Activated CD4-positive, CD25-positive, alpha-beta regulatory T cell treated with anti-CD3 and anti-CD28 coated beads, Interleukin-2, amount 50 U/mL, for 72 hours (primary cell): Measurements from ENCODE around the gene UTS2R.
A peak's percentile ranks its signal among the peaks of the same experiment; 100 is the strongest.

ENCODE experiments used
- DNase-seq: peaks from one replicate; pipeline ENCODE4 v3.0.0; 2021

Gene UTS2R

DNA sequence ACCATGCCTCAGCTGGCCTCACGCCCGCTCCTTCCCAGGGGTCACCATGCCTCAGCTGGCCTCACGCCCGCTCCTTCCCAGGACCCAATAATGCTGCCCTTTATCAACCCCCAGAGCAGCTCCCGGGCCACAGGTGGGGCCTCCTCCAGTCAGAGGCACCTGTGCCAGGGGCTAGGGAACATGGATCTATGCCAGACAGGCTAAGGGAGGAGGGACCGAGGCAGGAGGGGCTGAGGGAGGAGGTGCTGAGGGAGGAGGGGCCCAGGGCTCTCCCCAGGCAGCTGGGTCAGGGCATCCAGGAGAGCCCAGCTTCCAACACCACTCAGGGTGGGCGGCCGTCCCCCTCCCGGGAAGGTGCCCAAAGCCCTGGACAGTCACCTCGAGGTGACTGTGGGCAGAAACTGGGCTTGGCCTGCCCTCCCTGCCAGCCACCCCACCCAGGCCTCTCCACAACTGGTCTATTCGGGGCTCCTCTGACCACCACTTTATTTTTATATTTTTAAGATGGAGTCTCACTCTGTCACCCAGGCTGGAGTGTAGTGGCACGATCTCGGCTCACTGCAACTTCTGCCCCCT is 19.4 kb downstream of the UTS2R start:
- no peak for DNase-seq

DNA sequence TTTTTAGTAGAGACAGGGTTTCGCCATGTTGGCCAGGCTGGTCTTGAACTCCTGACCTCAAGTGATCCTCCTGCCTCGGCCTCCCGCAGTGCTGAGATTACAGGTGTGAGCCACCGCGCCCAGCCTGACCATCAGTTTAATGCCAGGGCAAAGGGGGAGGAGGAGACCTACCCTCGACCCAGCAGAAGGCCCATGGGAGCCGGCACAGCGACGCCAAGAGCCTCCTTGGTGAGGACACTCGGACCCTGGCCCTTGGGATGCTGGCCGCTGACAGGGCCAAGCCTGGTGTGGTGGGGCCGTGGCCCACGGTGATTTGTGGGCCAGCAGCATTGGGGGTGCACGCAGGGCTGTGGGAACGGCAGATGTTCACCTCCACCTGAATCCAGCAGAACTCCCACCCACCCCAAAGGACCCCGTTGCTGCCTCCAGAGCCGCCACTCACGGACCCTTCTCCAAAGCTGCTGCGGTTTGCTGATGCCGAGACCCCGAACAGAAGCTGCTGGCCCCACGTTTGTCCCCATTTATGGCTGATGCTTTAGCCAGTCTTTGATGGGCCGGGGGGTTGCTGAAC is 20.0 kb downstream of the UTS2R start:
- DNase-seq, result no peak

GRCh38 chr17:82392209-82392920 is 20.8 kb downstream of the UTS2R start:
- DNase-seq, result no peak

DNA sequence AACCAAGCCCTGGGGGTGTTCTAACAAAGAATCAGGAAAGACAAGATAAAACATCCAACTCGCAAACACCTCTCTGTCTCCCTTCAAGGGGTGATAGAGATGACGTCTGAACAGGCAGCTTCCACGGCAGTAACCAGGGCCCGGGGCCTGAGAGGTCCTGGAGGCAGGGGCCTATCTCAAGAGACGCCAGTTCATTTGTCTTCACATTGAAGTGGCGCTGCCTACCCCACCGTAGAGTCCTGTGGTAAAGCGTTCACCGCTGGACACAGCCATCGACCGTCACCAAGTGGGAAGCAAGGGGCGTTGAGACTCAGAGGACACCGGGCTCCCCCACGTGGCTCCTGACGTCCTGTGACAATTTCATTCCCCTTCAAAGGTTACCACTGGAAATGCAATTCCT is 21.4 kb downstream of the UTS2R start:
- no peak for DNase-seq

DNA sequence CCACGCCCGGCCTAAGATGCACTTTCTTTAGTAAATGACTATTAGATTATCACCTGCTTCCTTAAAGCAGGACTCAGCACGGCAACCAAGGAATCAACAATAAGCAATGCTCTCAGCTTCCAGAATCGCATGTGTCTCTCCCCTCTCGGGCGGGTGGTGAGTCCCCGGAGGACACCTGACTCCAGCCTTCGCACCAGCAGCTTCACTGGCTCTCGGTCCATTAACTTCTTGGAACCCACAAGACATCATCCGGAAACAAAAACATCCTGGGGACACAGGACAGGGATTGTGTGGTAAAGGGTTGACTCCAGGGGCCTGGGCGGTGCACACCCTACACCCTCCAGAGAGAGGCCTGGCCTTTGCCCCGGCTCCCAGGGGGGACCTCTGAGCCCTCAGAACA is 22.7 kb downstream of the UTS2R start:
- DNase-seq, result no peak

DNA sequence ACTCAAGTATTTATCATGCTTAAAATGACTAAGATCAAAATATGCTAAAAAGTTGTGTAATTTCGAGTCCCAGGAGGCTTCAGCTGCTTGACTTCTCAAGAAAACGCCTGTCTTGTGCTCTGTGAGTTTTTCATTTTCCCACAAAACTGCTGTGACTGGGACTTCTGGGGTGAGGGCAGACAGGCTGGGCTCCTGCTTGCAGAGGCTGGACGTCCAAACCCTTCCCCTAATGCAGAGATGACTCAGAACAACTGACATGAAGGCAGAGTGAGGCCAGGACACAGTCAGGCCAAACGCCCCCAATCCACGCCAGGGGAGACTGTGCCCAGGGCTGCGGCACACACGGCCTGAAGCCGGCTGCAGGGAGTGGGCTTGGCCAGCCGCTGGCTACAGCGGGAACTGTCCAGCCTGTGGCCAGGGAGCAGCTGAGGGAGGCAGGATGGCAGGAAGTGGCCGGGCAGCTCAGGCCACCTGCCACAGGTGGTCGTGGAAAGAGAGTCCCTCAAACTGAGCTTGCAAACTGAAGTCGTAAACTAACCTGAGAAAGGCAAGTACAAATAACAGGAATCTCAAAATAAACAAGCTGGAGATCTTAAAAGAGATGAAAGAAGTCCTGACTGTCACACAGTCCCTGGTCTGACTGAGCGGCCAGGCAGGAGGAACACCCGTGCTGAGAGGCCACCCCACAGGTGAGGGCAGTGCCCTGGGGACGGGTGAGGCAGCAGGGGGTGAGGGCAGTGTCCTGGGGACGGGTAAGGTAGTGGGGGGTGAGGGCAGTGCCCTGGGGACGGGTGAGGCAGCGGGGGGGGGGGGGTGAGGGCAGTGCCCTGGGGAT is 25.3 kb downstream of the UTS2R start:
- DNase-seq, result no peak

DNA sequence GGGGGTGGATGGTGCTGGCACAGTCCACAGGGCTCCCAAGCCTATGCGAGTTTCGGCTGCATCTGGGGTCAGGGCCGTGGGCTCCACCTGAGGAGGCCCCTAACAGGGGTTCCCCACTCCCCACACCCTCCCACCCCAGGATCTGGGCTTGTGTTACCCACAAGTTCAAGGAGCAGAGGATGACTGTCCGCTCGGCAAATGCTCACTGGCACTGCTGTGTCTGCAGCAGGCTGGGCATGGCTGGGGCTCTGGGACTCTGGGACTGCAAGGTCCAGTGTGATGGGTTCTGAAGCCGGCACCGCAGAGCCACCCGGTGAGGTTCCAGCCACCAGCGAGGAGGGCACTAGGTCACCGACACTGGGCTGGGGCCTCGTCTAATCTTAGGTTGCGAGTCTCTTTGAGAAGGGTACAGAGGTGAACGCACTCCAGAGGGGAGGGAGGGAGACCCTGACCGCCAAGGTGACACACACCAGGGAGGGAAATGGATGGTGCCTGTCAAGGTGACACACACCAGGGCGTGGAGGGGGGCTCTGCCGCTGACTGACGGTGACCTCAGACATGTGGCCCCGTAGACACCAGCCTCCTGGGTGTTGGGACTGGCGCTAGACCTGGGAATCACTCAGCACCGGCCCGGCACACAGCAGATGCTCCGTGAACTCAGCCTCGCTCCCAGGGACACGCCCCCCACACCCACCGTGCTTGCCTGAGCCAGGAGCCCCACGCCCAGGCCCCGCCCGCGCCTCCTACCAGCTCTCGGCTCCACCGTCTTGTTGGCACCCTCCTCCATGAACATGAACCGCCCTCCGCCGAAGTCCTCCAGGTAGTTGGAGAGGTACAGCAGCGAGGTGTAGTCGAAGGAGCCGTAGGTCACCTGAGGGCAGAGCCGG is 26.1 kb downstream of the UTS2R start:
- DNase-seq, result no peak

GRCh38 chr17:82399041-82399441 is 27.5 kb downstream of the UTS2R start:
- no peak for DNase-seq

DNA sequence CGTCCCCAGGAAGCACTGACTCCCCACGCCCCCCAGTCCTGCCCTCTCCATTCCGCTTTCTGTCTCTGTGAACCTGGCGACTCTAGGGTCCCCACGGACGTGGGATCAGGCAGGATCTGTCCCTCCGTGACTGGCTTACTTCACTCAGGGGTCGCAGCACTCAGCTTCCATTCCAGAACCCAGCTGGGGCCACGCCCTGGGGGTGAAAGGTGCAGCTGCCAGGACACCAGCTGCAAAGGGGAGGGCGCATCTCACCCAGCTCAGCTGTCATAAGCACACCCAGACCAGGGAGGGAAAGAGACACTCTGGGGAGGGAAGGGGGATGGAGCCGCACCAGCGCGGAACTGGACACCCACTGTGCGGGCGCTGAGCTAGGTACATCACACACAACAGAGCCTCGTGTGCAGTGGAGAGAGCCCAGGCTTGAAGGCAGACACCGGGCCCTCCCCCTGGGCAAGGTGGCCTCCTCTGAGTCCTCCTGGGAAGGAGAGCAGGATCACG is 28.1 kb downstream of the UTS2R start:
- no peak for DNase-seq

- DNase-seq, result no peak
These were observed 28.6 kb downstream of the UTS2R start for GRCh38 chr17:82400206-82400605.

DNA sequence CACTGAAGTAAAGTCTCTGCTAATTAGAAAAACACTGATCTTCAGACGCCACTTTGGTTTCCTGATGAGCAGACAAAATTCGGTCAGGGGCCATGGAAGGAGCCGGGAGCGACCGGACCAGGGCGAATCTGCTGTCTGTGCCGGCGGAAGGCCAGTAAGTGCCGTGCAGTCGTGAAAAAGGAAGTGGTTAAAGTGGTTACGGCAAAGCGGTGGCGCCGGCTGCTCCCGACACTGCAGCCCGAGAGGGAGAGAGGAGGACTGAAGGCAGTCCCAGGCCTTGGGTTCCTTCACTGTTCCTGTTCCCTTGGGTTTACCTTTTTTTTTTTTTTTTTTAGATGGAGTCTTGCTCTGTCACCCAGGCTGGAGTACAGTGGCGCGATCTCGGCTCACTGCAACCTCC is 29.3 kb downstream of the UTS2R start:
- DNase-seq, result peak; percentile 67

GRCh38 chr17:82402865-82403264 is 31.3 kb downstream of the UTS2R start:
- DNase-seq, result no peak

DNA sequence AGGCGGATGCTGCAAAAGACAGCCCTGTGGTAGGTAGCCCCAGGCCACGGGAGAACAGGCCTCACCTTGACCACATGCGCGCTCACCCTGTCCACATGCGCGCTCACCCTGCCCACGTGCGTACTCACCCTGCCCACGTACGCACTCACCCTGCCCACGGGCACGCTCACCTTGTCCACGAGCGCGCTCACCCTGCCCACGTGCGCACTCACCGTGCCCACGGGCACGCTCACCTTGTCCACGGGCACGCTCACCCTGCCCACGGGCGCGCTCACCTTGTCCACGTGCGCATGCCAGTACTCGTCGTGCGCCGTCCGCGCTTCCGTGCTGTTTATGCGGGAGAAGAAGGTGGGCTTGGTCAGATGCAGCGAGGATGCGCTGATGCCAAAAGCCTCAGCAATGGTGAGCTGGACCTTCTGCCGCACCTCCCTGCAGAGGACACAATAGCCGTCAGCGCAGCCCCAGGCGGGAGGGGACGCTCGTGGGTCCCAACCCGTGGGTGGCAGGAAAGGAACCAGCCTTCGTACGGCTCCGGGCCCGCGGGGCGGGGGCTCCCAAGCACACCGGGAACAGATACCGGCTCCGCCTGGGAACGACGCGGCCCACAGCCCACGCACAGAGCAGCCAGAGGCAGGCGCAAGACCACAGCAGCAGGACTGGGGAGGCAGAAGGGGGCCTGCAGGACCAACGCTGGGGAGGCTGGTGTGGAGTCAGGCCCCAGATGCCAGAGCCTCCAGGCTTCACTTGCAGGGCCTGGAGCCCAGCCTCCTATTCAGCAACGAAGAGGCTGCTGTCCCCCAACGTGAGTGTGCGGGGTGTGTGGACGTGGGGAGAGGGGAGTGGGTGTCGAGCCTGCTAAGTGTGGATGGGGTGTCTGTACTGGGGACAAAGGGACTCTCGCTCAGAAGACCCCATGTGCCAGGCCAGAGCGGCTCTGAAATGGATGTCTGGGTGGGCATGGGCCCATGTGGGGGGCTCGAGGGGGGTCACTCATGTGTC is 32.4 kb downstream of the UTS2R start:
- no peak for DNase-seq

DNA sequence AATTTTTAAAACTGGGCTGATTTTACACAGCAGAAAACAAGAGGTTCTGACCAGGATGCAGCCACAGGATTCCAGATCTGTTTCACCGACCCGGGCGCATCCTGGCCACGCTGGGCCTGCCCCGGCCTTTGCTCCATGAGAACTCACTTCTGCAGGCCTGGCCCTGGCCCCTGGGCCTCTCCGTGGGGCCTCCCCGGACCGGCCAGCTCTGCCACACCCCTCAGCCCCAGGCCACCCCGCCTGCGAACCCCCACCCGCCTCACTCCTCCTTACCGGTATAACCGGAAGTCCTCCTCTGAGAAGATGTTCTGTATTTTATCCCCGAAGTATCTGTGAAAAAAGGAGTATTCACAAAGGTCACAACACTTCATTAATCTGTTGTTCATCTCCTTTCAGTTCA is 33.5 kb downstream of the UTS2R start:
- no peak for DNase-seq

- no peak for DNase-seq
These were observed 34.6 kb downstream of the UTS2R start for GRCh38 chr17:82406131-82406671.

DNA sequence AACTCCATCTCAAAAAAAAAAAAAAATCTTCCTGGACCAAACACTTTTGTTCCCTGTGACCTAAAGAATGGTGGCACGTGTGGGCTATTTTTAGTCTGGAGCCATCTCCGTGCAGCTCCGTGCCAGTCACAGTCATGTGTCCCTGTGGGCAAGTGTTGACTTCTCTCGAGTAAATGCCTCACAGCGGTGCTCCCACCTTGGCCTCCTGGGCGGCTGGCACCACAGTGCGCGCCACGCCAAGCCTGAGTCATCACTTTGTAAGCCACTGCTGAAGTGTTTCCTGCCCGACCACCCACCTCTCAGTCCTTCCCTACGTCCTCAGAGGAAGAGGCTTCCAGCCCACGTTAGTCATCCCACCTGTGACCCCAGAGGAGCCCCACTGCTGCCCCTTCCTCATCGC is 35.7 kb downstream of the UTS2R start:
- no peak for DNase-seq

GRCh38 chr17:82408288-82408937 is 36.8 kb downstream of the UTS2R start:
- DNase-seq, result no peak

GRCh38 chr17:82408938-82409318 is 37.4 kb downstream of the UTS2R start:
- DNase-seq, result no peak

DNA sequence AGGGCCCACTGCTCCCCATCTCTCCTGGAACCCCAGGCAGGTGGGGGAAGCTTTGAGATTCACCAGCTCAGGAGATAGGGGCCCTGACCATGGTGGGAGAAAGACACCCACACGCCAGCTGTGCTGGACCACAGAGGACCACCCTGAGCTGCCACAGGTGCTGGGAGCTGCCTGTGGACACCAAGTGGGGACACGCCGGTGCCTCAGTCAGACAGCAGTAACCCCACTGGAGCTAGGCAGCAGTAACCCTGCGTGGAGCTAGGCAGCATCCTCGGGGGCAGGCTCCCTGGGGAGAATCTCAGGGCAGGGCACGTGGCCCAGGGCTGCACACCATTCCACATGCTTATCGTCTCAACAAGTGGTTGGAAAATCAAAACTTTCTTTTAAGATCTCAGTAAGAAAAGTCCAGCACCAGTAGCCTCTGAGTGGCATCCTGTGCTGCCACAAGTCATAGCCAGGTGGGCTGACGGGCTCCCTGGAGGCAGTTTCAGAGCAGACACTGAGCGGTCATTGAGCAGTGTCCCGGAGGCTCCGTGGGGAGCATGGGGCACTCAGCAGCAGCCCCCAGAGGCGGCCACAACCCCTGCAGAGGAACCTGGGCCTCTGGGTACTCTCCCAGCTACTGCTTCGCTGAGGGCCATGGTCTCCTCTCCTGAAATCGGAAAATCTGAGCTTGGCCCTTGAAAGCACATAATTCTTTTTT is 38.6 kb downstream of the UTS2R start:
- no peak for DNase-seq
